Breast epithelium (tissue), 3 donors: ENCODE measurements around the gene ZNF423.

Experiments
- CTCF ChIP-seq, 3 donors: fragments of 450-650 bp; IDR thresholded peaks; one replicate each; pipeline ENCODE4 v1.5.1; 2016 to 2017; ENCODE audit warnings: antibody characterized with exemption in 3 of 3, mild to moderate bottlenecking in 3 of 3, moderate library complexity in 3 of 3
- POLR2A ChIP-seq: fragments of 450-650 bp; IDR thresholded peaks from one replicate; pipeline ENCODE4 v1.6.1; 2016; ENCODE audit warnings: antibody characterized with exemption, mild to moderate bottlenecking, moderate library complexity
- POLR2AphosphoS5 ChIP-seq, 3 donors: sonication (generic); formaldehyde crosslinking; IDR thresholded peaks; one replicate each; pipeline ENCODE4 v1.6.1; 2017; ENCODE audit warnings: antibody characterized with exemption in 3 of 3

GRCh38 chr16:49510141-49510540, 345.8 kb downstream of the ZNF423 start:
- TF ChIP-seq POLR2A (no peak), CTCF (IDR thresholded peaks at IDR 0.05) (no peak), POLR2AphosphoS5 (IDR thresholded peaks at IDR 0.05) (no peak)
